Right renal cortex interstitium (tissue), 3 donors: ENCODE measurements around the gene CEP164. TPM values are rescaled to one million over a fixed set of nuclear protein-coding genes. Genes with fewer than 3 reads are reported as not detected.

Source experiments
- DNase-seq, 3 donors: peaks; one replicate each; pipeline ENCODE4 v3.0.0-alpha.2; 2013; ENCODE audit warnings: low read depth in 3 of 3, low spot score in 2 of 3
- polyA plus RNA-seq, 3 donors: library from polyadenylated mRNA; unstranded; fragments of 120-200 nt; gene quantifications; one replicate each; pipeline ENCODE4 v1.2.1, GENCODE V29; 2013; ENCODE audit not compliant: insufficient read length in 3 of 3

CEP164 gene
- polyA plus RNA-seq, 3 donors, result 19.6 to 22.9 (median 22.1) TPM

- no peak for DNase-seq
Observed at GRCh38 chr11:117417856-117418255, 90.2 kb downstream of the CEP164 start.

- no peak for DNase-seq
Observed at GRCh38 chr11:117418737-117419481, 91.3 kb downstream of the CEP164 start.

- no peak for DNase-seq
Observed at GRCh38 chr11:117419482-117420142, 92.0 kb downstream of the CEP164 start.

- no peak for DNase-seq
Observed at GRCh38 chr11:117420143-117420485, 92.5 kb downstream of the CEP164 start.

- no peak for DNase-seq
Observed at GRCh38 chr11:117420598-117420997, 92.9 kb downstream of the CEP164 start.

- no peak for DNase-seq
Observed at GRCh38 chr11:117421041-117421440, 93.4 kb downstream of the CEP164 start.

- DNase-seq, result no peak
Observed at GRCh38 chr11:117421476-117421875, 93.8 kb downstream of the CEP164 start.

- no peak for DNase-seq
Observed at GRCh38 chr11:117423046-117423575, 95.5 kb downstream of the CEP164 start.

- DNase-seq, result no peak
Observed at GRCh38 chr11:117424781-117425180, 97.1 kb downstream of the CEP164 start.

- no peak for DNase-seq
Observed at GRCh38 chr11:117425679-117426296, 98.1 kb downstream of the CEP164 start.

- peak; percentile 27 to 45 (median 45) for DNase-seq
Observed at GRCh38 chr11:117426297-117426685, 98.6 kb downstream of the CEP164 start.

GRCh38 chr11:117426941-117427340, 99.3 kb downstream of the CEP164 start:
- DNase-seq, result no peak

GRCh38 chr11:117427356-117427874, 99.8 kb downstream of the CEP164 start:
- no peak for DNase-seq

- DNase-seq, result no peak
Observed at GRCh38 chr11:117428186-117428855, 100.7 kb downstream of the CEP164 start.

- no peak for DNase-seq
Observed at GRCh38 chr11:117428856-117429229, 101.2 kb downstream of the CEP164 start.

GRCh38 chr11:117430293-117430955, 102.8 kb downstream of the CEP164 start:
- no peak for DNase-seq

- DNase-seq, result no peak
Observed at GRCh38 chr11:117431436-117431835, 103.8 kb downstream of the CEP164 start.

- DNase-seq, result no peak
Observed at GRCh38 chr11:117433717-117434116, 106.1 kb downstream of the CEP164 start.

GRCh38 chr11:117434481-117434880, 106.8 kb downstream of the CEP164 start:
- DNase-seq, result no peak

GRCh38 chr11:117435326-117435725, 107.7 kb downstream of the CEP164 start:
- no peak for DNase-seq
